DOHH2 (cell line): ENCODE results near the gene PIGN.

ENCODE experiments used
- H3F3A ChIP-seq: fragments of 200-600 bp; sonication (generic), shearing (Covaris generic); 2 replicates; pipeline ENCODE4 v1.6.0; 2016; ENCODE audit warnings: antibody characterized with exemption, mild to moderate bottlenecking; ENCODE audit not compliant: control insufficient read depth, insufficient read depth
- H3K27ac ChIP-seq: fragments of 200-600 bp; sonication (generic); 2 replicates; pipeline ENCODE4 v1.5.1; 2014; ENCODE audit warnings: low read depth, mild to moderate bottlenecking, low read length, moderate library complexity
- H3K27me3 ChIP-seq: fragments of 200-600 bp; sonication (generic); 2 replicates; pipeline ENCODE4 v1.6.1; 2014; ENCODE audit warnings: mild to moderate bottlenecking, low read length, mixed read lengths; ENCODE audit not compliant: control insufficient read depth
- H3K36me3 ChIP-seq: fragments of 200-600 bp; sonication (generic); 2 replicates; pipeline ENCODE4 v1.6.1; 2014; ENCODE audit warnings: mild to moderate bottlenecking, low read length, moderate library complexity, mixed read lengths; ENCODE audit not compliant: control insufficient read depth
- H3K4me1 ChIP-seq: fragments of 200-600 bp; sonication (generic); 2 replicates; pipeline ENCODE4 v1.6.1; 2014; ENCODE audit warnings: mild to moderate bottlenecking, low read length, mixed read lengths; ENCODE audit not compliant: control insufficient read depth
- H3K4me2 ChIP-seq: fragments of 200-600 bp; sonication (generic); 2 replicates; pipeline ENCODE4 v1.6.0; 2014; ENCODE audit warnings: mild to moderate bottlenecking, low read length, moderate library complexity
- H3K4me3 ChIP-seq: fragments of 200-600 bp; sonication (generic); 2 replicates; pipeline ENCODE4 v1.5.1; 2014; ENCODE audit warnings: mild to moderate bottlenecking, low read length, mixed read lengths
- H3K79me2 ChIP-seq: fragments of 200-600 bp; sonication (generic); 2 replicates; pipeline ENCODE4 v1.6.1; 2014; ENCODE audit warnings: mild to moderate bottlenecking, low read length, mixed read lengths; ENCODE audit not compliant: control insufficient read depth
- H3K9me2 ChIP-seq: fragments of 200-600 bp; sonication (generic); replicated peaks from 2 replicates; pipeline ENCODE4 v1.6.1; 2014; ENCODE audit warnings: mild to moderate bottlenecking, low read length, mixed read lengths; ENCODE audit not compliant: control insufficient read depth
- H3K9me3 ChIP-seq: fragments of 200-600 bp; sonication (generic); 2 replicates; pipeline ENCODE4 v1.6.1; 2014; ENCODE audit warnings: antibody characterized with exemption, low read length, mixed read lengths; ENCODE audit not compliant: control insufficient read depth, insufficient read depth
- H4K20me1 ChIP-seq: fragments of 200-600 bp; sonication (generic); 2 replicates; pipeline ENCODE4 v1.6.0; 2014; ENCODE audit warnings: low read depth, mild to moderate bottlenecking, antibody characterized with exemption, low read length, moderate library complexity; ENCODE audit not compliant: control insufficient read depth, insufficient read depth
- EZH2phosphoT487 ChIP-seq: fragments of 200-600 bp; sonication (generic); IDR thresholded peaks from 2 replicates; pipeline ENCODE4 v1.6.1; 2017; ENCODE audit warnings: borderline replicate concordance, mild to moderate bottlenecking, antibody characterized with exemption, low read length, moderate library complexity, mixed read lengths
- TF ChIP-seq, protein P1 (sequence below): fragments of 200-600 bp; sonication (generic); IDR thresholded peaks from one replicate; pipeline ENCODE4 v1.5.1; 2014; ENCODE audit warnings: antibody characterized with exemption, mild to moderate bottlenecking, low read depth, low read length; ENCODE audit not compliant: poor library complexity, severe bottlenecking

The PIGN gene

DNA sequence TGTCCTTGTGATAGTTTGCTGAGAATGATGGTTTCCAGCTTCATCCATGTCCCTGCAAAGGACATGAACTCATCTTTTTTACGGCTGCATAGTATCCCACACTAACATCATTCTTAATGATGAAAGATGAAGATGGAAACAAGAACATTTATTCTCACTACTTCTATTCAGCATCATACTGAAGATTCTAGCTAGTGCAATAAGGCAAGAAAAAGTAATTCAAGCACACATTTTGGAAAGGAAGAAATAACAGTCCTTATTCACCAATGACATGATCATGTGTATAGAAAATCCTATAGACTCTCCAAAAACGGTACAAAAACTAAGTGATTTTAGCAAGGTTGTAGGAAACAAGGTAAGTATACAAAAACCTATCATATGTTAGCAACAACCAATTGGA, 37.4 kb upstream of the PIGN start:
- TF ChIP-seq, protein P1, sequence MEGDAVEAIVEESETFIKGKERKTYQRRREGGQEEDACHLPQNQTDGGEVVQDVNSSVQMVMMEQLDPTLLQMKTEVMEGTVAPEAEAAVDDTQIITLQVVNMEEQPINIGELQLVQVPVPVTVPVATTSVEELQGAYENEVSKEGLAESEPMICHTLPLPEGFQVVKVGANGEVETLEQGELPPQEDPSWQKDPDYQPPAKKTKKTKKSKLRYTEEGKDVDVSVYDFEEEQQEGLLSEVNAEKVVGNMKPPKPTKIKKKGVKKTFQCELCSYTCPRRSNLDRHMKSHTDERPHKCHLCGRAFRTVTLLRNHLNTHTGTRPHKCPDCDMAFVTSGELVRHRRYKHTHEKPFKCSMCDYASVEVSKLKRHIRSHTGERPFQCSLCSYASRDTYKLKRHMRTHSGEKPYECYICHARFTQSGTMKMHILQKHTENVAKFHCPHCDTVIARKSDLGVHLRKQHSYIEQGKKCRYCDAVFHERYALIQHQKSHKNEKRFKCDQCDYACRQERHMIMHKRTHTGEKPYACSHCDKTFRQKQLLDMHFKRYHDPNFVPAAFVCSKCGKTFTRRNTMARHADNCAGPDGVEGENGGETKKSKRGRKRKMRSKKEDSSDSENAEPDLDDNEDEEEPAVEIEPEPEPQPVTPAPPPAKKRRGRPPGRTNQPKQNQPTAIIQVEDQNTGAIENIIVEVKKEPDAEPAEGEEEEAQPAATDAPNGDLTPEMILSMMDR: no peak
- TF ChIP-seq EZH2phosphoT487: no peak
- no peaks in the 10 kb centered on the region for H4K20me1 ChIP-seq
- H3F3A ChIP-seq: peaks cover 2% of the 10 kb centered on the region; the same call in 1 of the 2 replicates
- no peaks in the 10 kb centered on the region for H3K9me2 ChIP-seq
- H3K27ac ChIP-seq: no peak overlapping the region
- no peak overlapping the region for H3K4me2 ChIP-seq
- H3K4me3 ChIP-seq: no peak overlapping the region
- peaks cover 55% of the 10 kb centered on the region for H3K36me3 ChIP-seq
- H3K9me3 ChIP-seq: peaks cover 3% of the 10 kb centered on the region; the same call in 1 of the 2 replicates
- H3K79me2 ChIP-seq: peaks cover 3% of the 10 kb centered on the region
- no peaks in the 10 kb centered on the region for H3K27me3 ChIP-seq
- H3K4me1 ChIP-seq: no peaks in the 10 kb centered on the region

DNA sequence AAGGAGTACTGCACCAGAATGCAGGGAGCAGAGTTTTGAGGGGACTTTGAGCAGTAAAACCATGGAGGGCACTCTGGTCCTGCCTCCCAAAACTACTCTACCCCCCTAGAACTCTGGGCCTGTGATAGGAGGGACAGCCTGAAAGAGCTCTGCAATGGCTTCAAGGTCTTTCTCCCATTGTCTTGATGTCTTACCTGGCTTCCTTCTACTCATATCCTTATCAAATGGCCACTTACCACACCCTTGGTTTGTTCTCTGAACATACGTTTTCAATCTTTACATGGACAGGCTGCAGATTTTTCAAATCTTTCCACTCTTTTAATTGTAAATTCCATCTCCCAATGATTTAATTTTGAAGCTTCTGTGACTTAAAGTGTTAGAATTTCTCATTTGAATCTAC, 27.9 kb upstream of the PIGN start:
- Histone ChIP-seq H3K27ac (no peak overlapping the region), H3K36me3 (peaks cover 33% of the 10 kb centered on the region), H3K27me3 (no peaks in the 10 kb centered on the region), H3K4me2 (no peak overlapping the region), H3K4me1 (no peaks in the 10 kb centered on the region), H3K9me2 (no peaks in the 10 kb centered on the region), H3K4me3 (no peak overlapping the region), H3K79me2 (peaks cover 21% of the 10 kb centered on the region), H4K20me1 (no peaks in the 10 kb centered on the region), H3K9me3 (no peaks in the 10 kb centered on the region), H3F3A (no peaks in the 10 kb centered on the region)
- no peak for TF ChIP-seq EZH2phosphoT487
- TF ChIP-seq, protein P1: no peak

DNA sequence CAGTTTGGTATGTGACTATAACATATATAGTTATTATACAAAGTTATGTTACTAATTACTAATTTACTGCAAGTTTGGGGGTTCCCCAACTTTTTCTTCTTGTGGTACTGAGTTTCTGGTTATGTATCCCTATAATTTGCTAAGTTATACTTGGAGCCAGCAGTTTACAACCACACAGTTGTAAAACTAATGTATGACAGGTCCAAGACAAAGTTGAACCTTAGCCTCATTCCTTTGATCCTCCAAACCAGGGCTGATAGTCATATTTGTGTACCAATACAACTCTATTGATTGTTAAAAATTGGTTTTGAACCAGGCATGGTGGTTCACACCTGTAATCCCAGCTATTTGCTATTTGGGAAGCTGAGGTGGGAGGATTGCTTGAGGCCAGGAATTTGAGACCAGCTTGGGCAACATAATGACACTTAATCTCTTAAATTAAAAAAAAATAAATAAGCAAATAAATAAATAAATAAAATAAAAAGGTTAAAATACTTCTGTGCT, 24.5 kb upstream of the PIGN start:
- no peak for TF ChIP-seq EZH2phosphoT487
- TF ChIP-seq, protein P1: no peak
- H4K20me1 ChIP-seq: no peaks in the 10 kb centered on the region
- no peak overlapping the region for H3K4me3 ChIP-seq
- no peak overlapping the region for H3K27ac ChIP-seq
- no peak overlapping the region for H3K4me2 ChIP-seq
- no peaks in the 10 kb centered on the region for H3K4me1 ChIP-seq
- no peaks in the 10 kb centered on the region for H3K27me3 ChIP-seq
- H3K36me3 ChIP-seq: peaks cover 35% of the 10 kb centered on the region
- H3K9me2 ChIP-seq: no peaks in the 10 kb centered on the region
- H3F3A ChIP-seq: no peaks in the 10 kb centered on the region
- H3K79me2 ChIP-seq: peaks cover 51% of the 10 kb centered on the region
- H3K9me3 ChIP-seq: no peaks in the 10 kb centered on the region
